Measurements from ENCODE around the gene LENG1.
A peak's percentile ranks its signal among the peaks of the same experiment; 100 is the strongest.

Gene LENG1

DNA sequence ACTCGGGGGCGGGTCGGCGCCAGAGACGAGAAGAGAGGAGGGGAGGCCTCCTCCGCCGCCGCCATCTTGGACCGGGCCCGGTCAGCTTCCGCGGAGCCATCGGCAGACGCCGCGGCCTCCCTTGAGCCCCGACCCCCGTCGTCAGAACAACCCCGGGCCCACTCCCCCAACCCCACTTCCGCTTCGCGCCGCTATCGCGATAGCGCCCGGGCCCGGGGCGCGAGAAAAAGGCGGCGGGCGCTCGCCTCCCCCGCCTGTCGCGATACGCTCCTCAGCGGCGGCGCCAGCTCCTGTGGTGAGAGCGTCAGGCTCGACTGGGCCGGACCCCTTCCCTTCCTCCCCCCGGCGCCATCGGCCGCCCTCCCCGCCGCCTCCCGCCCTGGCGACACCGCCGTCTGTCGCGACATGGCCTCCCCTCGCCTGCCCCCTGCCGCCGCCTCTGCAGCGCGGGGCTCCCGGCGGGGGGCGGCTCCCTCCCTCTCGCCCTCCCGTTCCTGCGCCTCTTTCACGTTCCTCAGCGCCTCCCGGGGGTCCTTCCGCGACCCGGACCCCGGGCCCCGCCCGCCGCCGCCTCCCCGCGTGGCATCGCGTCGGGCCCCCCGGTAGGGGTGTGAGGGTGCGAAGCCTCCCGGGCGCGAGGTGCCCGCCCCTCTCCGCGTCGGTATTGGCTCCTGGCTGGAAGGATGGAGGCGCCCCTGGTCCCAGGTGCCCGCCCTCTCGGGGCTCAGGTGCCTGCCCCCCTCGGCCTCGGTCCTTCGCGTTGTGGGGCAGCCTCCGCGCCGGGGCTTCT lies 21.6 kb downstream of the LENG1 start, which contains the start of gene CNOT3:
CNOT3 (plus strand) TSS at position 64 of the 790 bp plus-strand sequence. CDS start 5,217 bp downstream, outside the sequence.
- no peak for DNase-seq

DNA sequence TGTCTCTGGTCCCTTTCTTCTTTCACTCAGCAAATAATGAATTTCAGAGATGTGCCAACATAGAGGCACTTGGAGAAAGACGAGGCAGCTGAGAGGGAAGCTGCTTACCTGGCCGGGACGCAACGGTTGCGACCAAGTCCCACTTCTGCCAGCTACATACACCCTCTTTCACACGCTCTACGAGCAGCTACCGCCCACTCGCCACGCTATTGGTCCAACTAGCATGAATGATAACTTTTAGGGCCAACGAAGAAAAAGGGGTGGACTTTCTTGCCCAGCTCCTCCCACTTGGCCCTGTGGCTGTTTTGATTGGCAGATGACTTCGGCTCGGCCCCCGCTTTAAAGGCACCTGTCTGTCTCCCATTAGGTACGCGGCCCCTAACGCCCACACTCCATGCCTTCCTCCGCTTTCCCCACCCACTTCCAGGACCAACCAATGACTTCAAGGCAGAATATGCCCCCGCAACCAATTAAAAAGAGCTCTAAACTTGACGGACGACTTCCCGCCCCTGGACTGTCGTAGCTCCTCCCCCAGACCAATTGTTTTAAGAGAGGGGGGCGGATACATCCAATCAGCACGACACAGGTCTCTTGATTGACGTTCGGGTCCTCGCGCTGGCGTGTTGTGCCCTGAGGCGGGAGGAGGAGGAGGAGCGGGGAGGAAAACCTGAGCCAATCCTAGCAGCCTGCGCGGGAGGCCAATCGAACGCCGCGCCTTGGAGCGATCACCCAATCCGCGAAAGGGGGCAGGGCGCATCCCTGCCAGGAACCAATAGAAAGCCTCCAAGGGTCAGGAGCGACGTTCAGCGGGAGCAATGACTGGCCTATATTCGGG lies 22.4 kb downstream of the LENG1 start:
- DNase-seq, result peak; percentile 97

DNA sequence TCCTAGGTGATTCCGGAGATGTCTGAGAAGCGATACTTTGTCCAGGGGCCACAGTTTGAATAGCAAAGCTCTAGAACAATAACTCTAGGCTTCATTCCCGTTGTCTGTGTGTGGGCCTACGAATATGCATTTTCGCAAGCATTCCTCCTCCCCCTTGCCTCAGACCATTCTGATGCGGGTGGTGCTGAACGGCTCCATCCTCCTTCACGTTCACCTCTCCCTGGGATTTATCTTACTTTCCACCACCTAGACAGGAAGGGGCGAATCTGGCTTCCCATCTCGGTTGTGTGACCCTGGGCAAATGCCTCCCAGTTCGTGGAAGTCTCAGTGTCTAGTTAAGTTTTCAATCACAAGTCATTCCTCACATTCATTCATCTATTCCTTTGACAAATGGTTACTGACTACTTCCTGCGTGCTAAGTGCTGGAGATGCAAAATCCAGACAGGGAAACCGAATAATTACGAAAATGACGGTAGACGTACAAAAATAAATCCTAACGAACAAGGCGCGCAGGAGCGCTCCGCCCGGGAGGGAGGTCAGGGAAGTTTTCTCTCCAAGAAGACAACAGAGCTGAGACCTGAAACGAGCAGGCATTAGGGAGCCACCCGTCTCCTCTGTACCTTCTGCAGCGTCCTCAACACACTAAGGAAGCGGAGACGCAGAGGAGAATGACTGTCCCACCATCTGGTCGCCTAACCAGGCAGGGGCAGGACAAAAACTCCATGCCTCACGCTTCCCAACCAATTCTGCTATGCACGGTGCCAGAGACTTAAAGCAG lies 23.2 kb downstream of the LENG1 start:
- no peak for DNase-seq

DNA sequence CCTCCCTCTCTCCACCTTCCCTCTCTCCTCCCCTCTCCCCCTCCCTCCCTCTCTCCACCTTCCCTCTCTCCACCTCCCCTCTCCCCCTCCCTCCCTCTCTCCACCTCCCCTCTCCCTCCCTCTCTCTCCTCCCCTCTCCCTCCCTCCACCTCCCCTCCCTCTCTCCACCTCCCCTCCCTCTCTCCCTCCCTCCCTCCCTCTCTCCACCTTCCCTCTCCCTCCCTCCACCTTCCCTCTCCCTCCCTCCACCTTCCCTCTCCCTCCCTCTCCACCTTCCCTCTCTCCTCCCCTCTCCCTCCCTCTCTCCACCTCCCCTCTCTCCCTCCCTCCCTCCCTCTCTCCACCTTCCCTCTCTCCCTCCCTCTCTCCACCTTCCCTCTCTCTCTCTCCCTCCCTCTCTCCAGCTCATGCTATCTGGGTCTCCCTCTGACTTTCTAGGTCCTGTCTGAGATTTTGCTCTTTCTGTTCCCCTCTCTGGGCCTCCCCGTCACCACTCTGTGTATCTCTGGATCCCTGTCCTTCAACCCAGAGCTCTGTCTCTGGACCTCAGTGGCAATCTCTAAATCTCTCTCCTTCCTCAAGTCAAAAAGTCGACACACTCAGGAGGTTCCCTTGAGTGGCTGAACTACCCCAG lies 25.4 kb downstream of the LENG1 start:
- DNase-seq, result no peak

DNA sequence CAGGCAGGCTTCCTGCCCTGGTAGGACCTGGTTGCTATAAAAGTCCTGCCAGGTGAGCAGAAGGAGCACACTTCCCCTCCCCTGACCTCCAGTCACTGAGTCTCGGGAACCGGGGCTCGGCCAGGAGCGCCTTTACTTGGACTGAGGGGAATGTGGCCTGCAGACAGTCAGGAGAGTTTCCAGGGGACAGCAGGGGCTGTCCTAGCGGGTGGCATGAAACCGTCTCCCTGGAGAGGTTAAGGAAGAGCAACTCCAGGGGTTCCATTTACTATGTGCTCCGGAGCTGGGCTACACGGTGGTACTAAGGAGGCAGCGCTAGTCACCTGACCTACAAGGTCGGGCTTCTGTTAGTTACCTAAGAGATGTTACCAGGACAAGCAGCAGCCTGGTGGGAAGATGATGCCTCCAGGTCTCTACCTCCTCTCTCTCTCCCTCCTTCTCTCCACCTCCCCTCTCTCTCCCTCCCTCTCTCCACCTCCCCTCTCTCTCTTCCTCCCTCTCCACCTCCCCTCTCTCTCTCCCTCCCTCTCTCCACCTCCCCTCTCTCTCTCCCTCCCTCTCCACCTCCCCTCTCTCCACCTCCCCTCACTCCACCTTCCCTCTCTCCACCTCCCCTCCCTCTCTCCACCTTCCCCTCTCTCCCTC lies 26.1 kb downstream of the LENG1 start:
- DNase-seq, result no peak

DNA sequence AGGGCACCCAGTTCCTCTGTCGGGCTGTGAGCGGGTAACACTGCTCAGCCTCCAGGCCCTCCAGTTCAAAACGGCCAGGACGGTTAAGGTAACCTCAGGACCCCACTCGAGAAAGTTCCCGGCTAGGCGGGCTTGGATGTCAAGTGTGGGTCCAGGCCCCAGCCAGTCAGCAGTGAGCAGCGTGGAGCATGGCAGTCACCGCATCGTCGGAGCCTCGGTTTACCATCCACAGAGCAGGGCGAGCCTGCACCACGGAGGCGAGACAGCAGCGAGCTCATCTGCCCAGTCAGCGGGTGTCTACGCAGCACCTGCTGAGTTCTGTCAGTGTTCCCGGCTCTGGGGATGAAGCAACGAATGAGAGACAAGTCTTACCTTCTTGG lies 29.9 kb downstream of the LENG1 start:
- DNase-seq, result no peak

DNA sequence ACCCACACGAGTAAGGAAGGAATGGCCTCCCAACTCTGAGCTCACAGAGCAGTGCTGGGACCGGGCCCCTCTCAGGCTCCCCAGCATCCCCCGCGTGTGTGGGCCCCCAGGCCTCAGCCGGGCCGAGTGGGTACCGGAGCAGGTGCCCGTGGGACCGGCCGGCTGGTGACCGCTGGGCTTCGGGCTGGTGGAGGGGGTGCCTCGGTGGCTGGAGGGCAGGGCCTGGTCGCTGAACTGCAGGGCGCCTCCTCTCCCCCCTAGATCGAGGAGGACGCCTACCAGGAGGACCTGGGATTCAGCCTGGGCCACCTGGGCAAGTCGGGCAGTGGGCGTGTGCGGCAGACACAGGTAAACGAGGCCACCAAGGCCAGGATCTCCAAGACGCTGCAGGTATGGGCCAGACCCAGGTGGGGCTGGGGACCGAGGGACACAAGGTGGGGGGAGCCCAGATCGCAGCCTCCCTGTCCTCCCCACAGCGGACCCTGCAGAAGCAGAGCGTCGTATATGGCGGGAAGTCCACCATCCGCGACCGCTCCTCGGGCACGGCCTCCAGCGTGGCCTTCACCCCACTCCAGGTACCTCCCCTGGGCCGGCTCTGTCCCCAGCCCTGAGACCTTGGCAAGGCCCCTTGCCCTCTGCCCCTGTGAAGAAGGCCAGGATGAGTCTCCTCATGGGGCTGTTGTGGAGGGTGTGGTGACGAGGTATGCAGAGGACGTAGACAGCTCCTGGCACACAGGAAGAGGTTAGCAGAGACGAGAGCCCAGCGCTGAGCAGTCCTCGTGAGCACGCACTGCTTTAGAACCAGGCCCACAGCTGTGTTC lies 30.5 kb downstream of the LENG1 start:
- DNase-seq, result no peak

DNA sequence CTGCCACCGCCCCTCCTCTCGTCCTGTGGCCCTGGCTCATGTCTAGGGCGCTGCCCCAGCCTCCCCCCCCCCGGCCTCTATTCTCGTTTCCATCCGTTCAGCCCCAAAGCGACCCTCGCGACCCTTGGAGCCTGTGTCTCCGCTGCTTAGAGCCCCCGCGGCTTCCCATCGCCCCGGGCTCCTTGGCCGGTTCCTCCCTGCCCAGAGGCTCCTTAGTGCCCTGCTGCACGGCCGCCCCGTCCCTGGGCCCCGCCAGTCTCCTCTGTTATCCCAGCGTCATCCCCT lies 31.1 kb downstream of the LENG1 start:
- no peak for DNase-seq

DNA sequence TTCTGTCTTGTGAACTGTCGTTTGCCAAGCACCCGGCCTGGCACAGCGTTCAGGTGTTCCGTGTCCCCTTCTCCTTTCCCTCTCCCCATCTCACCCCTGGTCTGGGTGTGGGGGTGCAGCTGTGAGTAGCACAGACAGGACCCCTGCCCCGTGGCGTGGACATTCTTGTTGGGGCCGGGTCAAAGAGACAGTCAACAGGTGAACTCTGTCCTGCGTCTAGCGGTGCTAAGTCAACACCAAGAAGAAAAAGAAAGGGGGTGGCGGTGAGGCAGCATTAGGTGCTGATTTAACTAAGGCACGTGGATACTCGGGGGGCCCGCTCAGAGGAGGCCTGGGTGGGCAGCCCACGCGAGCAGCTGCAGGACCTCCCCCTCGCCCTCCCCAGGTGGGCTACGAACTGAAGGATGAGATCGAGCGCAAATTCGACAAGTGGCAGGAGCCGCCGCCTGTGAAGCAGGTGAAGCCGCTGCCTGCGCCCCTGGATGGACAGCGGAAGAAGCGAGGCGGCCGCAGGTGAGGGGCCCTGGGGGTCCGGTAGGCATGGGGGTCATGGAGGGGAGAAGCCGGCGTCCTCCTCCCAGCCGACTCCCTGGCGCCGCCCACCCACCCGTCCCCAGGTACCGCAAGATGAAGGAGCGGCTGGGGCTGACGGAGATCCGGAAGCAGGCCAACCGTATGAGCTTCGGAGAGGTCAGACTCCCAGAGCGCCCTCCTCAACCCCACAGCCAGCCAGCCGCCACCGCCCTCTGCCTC lies 31.7 kb downstream of the LENG1 start:
- no peak for DNase-seq

DNA sequence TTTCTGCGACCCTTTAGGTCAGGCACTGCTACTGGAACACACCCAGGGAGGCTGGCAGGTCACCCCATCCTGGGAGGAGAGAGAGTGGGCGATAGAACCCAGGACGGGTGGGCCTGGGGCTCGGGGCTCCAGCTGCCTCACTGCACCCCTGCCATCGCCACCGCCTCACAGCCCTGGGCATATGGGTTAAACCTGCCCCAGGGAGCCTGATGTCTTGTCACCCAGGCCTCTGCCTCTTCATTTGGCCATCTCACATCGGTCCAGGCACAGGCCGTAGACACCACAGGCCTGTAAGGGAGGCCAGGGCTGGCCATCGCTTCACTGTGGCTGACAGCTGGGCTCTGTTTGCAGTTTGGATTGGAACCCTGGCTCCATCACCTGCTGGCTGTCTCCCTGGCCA lies 33.8 kb downstream of the LENG1 start:
- DNase-seq, result no peak

DNA sequence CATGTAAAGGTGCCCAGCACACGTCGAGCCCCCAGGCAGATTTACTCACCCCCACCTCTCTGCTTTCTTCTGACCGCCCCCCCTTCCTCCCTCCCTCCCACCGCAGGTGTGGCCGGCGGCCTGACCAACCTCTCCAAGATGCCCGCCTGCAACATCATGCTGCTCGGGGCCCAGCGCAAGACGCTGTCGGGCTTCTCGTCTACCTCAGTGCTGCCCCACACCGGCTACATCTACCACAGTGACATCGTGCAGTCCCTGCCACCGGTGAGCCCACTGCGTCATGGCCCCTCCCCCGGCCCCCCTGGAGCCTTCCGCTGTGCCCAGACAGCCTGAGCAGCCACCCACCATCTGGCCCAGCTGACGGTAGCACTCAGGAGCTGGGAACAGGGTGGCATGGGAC lies 35.1 kb downstream of the LENG1 start:
- DNase-seq, result no peak

DNA sequence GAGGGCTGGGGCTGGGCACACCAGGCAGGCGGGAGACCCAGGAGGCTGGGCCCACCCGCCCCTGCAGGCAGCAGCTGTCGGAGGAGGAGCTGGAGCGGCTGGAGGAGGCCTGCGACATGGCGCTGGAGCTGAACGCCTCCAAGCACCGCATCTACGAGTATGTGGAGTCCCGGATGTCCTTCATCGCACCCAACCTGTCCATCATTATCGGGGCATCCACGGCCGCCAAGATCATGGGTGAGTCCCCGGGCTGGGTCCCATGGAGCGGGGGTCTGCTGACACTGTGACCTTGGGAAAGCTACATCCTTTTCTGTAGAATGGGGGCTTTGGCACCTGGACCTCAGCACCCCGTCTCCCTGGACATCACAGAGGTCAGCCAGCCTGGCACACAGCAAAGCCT lies 35.8 kb downstream of the LENG1 start:
- DNase-seq, result no peak

DNA sequence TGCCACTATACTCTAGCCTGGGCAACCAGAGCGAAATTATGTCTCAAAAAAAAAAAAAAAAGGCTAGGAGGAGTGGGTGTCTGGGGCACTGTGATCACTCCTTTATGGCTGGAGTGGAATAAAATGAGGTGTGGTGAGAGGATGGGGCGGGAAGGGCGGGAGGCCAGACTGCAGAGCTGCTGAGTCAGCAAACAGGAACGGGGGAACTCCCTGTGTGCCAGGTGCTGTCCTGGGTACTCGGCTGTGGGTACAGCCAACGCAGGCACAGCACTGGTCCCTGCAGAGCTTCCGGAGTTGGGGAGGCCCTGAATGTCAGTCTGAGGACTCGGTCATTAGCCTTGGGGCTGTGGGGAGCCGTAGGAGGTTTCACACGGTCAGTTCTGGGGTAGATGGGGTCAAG lies 38.3 kb downstream of the LENG1 start:
- no peak for DNase-seq

DNA sequence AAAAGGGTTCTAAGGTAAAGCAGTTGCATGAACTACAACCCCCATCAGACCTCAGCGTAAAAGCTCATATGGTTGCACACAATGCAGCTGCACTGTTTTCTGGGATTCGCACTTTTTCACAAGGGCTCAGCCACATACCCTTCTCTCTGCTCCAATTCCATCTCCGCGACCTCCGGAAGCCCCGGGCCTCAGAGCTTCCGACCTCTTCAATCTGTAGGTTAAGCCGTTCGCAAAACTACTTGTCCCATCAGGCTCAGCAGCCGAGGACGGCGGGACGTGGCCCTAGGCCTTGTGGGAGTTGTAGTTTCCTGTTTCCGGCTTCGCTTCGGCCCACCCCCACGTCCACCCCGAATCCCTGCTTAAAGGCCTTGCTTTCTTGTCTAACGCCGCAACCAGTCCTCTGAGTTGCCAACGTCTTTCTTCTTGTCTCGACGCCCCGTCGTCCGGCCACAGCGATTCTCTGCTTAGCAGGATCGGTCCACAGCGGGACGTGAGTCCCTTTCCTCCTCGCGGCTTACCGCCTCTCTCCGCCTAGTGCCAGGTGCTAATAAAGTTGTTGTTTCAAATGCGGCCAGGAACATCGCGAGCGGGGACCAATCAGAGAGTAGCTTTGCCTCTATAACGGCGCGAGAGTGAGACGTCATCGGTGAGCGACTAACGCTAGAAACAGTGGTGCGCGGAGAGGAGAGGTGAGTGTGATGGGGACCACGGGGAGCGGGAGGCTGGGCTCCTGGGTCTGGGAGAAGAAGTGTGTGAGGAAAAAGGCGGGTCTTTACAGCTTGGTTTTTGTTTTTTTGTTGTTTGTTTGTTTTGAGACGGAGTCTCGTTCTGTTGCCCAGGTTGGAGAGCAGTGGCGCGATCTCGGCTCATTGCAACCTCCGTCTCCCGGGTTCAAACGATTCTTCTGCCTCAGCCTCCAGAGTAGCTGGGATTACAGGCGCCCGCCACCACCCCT lies 44.1 kb downstream of the LENG1 start, which contains the start of the genes PRPF31 and TFPT:
PRPF31 (plus strand) TSS at position 646 of the 955 bp plus-strand sequence. CDS start 2,525 bp downstream, outside the sequence.
TFPT (minus strand) TSS at position 549 of the 955 bp plus-strand sequence; CDS start at position 161, 388 bp downstream.
- peak; percentile 78 for DNase-seq

DNA sequence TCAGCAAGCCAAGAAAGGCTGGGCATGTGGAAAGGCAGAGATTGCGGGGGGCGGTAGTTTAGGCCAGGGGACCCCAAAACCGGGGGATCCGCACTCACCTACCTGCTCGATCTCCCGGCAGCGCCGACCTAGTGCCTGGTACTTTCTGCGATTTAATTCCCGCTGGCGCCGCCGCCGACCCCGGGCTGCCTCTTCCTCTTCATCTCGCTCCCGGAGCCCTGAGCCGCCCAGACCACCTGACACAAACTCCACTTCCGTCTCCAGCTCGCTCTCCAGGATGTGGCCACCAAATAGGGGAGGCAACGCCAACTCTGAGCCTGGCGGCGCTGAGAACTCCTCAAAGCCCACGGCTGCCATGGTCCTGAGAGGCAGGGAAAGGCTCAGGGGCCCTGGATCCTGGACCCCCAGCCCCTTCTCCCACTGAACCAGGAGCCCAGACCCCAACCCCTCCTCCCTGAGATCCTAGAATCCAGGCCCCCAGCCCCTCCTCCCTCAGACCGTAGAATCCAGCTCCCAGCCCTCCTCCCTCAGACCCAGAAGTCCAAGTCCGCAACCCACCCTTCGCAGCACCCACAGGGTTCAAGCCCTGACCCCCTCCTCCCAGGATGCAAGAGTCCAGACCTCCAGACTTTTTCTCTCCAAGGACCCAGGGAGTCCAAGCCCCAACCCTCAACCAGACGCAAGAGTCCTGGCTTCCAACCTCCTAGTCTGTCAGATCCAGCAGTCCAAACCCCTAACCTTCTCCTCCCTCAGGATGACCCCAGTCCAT lies 45.0 kb downstream of the LENG1 start:
- no peak for DNase-seq

DNA sequence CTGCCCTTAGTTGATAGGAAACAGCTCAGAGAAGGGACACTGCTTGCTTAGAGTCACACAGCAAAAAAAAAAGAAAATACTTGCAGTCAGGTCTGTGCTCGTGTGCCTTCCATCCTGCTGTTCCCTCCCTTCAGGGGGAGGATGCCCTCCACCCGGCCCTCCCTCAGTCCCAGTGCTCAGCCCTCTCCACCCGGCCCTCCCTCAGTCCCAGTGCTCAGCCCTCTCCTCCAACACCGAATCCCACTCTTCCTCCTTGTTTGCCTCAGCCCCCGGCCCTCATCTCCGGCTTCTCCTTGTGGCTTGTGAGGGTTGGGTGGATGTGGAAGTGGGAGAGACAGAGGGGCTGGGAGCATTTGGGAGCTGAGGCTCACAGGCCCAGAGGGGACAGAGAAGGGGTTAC lies 49.9 kb downstream of the LENG1 start:
- no peak for DNase-seq

DNA sequence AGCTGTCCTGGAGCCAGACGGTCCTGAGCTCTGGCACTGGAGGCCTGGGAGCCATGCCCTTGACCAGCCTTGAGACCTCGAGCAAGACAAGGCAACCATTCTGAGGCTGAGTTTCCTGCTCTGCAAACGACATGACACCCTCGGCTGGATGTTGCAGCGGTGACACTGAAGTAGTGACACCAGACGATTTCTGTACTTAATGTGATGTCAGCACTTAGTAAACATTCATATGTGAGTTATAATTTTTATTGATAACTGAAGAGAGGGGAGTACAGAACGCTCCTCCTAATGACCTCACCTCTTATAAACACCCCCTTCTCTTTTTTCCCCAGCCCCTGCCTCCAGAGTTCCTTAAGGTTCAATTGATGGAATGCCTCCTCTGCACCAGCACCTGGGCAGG lies 51.0 kb downstream of the LENG1 start:
- no peak for DNase-seq

DNA sequence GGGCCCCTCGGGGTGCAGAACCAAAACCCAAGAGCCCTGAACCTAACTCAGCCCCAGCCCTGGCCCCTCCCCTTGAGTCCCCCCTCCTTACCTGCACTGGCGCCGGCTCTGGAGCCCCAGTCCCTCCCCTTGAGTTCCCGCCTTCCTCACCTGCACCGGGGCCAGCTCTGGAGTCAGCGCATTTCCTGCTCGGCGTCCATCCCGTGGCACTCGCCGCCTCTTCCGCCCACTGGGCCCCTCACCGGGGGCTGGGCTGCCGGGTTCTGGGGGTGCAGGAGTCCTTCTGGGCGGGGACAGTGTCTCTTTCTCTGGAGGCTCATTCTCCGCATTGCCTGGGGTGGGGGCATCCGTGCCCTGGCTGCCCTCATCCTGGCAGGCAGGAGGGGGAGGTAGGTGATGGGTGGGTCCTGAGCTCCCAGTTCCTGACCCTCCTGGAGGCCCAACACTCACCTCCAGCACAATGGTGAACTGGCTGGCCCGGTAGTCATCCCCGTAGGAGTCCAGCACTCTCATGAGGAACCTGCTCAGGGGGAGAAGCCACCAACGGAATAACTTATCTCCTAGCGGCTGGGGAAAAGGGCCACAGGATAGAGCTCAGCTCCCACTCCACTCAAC lies 51.5 kb downstream of the LENG1 start:
- DNase-seq, result no peak
